DOHH2 (cell line): ENCODE measurements around the gene SLF2.

ENCODE experiments used
- H3F3A ChIP-seq: fragments of 200-600 bp; sonication (generic), shearing (Covaris generic); 2 replicates; pipeline ENCODE4 v1.6.0; 2016; ENCODE audit warnings: antibody characterized with exemption, mild to moderate bottlenecking; ENCODE audit not compliant: control insufficient read depth, insufficient read depth
- H3K27ac ChIP-seq: fragments of 200-600 bp; sonication (generic); 2 replicates; pipeline ENCODE4 v1.5.1; 2014; ENCODE audit warnings: low read depth, mild to moderate bottlenecking, low read length, moderate library complexity
- H3K27me3 ChIP-seq: fragments of 200-600 bp; sonication (generic); 2 replicates; pipeline ENCODE4 v1.6.1; 2014; ENCODE audit warnings: mild to moderate bottlenecking, low read length, mixed read lengths; ENCODE audit not compliant: control insufficient read depth
- H3K36me3 ChIP-seq: fragments of 200-600 bp; sonication (generic); 2 replicates; pipeline ENCODE4 v1.6.1; 2014; ENCODE audit warnings: mild to moderate bottlenecking, low read length, moderate library complexity, mixed read lengths; ENCODE audit not compliant: control insufficient read depth
- H3K4me1 ChIP-seq: fragments of 200-600 bp; sonication (generic); 2 replicates; pipeline ENCODE4 v1.6.1; 2014; ENCODE audit warnings: mild to moderate bottlenecking, low read length, mixed read lengths; ENCODE audit not compliant: control insufficient read depth
- H3K4me2 ChIP-seq: fragments of 200-600 bp; sonication (generic); 2 replicates; pipeline ENCODE4 v1.6.0; 2014; ENCODE audit warnings: mild to moderate bottlenecking, low read length, moderate library complexity
- H3K4me3 ChIP-seq: fragments of 200-600 bp; sonication (generic); 2 replicates; pipeline ENCODE4 v1.5.1; 2014; ENCODE audit warnings: mild to moderate bottlenecking, low read length, mixed read lengths
- H3K79me2 ChIP-seq: fragments of 200-600 bp; sonication (generic); 2 replicates; pipeline ENCODE4 v1.6.1; 2014; ENCODE audit warnings: mild to moderate bottlenecking, low read length, mixed read lengths; ENCODE audit not compliant: control insufficient read depth
- H3K9me2 ChIP-seq: fragments of 200-600 bp; sonication (generic); replicated peaks from 2 replicates; pipeline ENCODE4 v1.6.1; 2014; ENCODE audit warnings: mild to moderate bottlenecking, low read length, mixed read lengths; ENCODE audit not compliant: control insufficient read depth
- H3K9me3 ChIP-seq: fragments of 200-600 bp; sonication (generic); 2 replicates; pipeline ENCODE4 v1.6.1; 2014; ENCODE audit warnings: antibody characterized with exemption, low read length, mixed read lengths; ENCODE audit not compliant: control insufficient read depth, insufficient read depth
- H4K20me1 ChIP-seq: fragments of 200-600 bp; sonication (generic); 2 replicates; pipeline ENCODE4 v1.6.0; 2014; ENCODE audit warnings: low read depth, mild to moderate bottlenecking, antibody characterized with exemption, low read length, moderate library complexity; ENCODE audit not compliant: control insufficient read depth, insufficient read depth
- EZH2phosphoT487 ChIP-seq: fragments of 200-600 bp; sonication (generic); IDR thresholded peaks from 2 replicates; pipeline ENCODE4 v1.6.1; 2017; ENCODE audit warnings: borderline replicate concordance, mild to moderate bottlenecking, antibody characterized with exemption, low read length, moderate library complexity, mixed read lengths
- TF ChIP-seq, protein P1 (sequence below): fragments of 200-600 bp; sonication (generic); IDR thresholded peaks from one replicate; pipeline ENCODE4 v1.5.1; 2014; ENCODE audit warnings: antibody characterized with exemption, mild to moderate bottlenecking, low read depth, low read length; ENCODE audit not compliant: poor library complexity, severe bottlenecking

SLF2 gene

GRCh38 chr10:100902622-100903021 is 10.1 kb upstream of the SLF2 start:
- no peak overlapping the region for H3K4me2 ChIP-seq
- H3K27ac ChIP-seq, result no peak overlapping the region
- no peak overlapping the region for H3K4me3 ChIP-seq
- H3K9me2 ChIP-seq, result no peaks in the 10 kb centered on the region
- H3K79me2 ChIP-seq, result no peaks in the 10 kb centered on the region
- H3K36me3 ChIP-seq, result no peaks in the 10 kb centered on the region
- H3K27me3 ChIP-seq, result no peaks in the 10 kb centered on the region
- H3K4me1 ChIP-seq, result peaks cover 7% of the 10 kb centered on the region
- no peaks in the 10 kb centered on the region for H3K9me3 ChIP-seq
- H3F3A ChIP-seq, result no peaks in the 10 kb centered on the region
- TF ChIP-seq, protein P1, sequence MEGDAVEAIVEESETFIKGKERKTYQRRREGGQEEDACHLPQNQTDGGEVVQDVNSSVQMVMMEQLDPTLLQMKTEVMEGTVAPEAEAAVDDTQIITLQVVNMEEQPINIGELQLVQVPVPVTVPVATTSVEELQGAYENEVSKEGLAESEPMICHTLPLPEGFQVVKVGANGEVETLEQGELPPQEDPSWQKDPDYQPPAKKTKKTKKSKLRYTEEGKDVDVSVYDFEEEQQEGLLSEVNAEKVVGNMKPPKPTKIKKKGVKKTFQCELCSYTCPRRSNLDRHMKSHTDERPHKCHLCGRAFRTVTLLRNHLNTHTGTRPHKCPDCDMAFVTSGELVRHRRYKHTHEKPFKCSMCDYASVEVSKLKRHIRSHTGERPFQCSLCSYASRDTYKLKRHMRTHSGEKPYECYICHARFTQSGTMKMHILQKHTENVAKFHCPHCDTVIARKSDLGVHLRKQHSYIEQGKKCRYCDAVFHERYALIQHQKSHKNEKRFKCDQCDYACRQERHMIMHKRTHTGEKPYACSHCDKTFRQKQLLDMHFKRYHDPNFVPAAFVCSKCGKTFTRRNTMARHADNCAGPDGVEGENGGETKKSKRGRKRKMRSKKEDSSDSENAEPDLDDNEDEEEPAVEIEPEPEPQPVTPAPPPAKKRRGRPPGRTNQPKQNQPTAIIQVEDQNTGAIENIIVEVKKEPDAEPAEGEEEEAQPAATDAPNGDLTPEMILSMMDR, result no peak
- no peak for TF ChIP-seq EZH2phosphoT487
- no peaks in the 10 kb centered on the region for H4K20me1 ChIP-seq

DNA sequence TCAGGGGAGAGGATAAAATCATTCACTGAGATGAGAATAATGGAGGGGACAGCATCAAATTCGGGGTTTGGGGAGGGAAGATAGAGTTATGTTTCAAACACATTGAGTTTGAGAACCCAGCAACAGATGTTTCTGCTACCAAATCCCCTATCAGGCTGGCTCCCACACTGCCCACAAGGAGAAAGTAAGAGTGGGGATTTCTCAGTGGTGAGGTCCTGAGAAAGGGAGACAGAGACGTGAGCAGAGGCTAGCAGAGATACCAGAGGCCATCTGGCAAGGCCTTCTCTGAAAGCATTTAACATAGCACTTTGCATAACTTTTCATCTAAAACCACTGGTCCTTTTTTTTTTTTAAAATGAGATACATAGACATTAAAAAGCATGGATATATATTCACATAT is 7.8 kb upstream of the SLF2 start:
- Histone ChIP-seq H3K27me3 (no peaks in the 10 kb centered on the region), H3K36me3 (no peaks in the 10 kb centered on the region)

DNA sequence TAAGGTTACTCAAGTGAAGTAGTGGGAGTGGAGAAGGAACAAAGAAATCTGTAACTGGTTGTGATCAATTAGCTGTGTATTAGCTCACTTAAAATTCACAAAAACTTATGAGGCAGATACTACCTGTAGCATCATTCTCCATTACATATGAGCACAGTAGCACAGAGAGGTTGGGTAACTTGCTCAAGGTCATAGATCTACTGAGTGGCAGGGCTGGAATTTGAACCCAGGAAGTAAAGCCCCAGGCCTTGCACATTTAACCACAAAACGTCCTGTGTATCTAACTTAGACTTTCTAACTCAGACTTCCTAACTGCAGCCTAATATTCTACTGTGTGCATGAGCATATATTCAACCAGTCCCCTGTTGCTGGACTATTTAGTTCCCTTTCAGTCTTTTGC is 5.6 kb upstream of the SLF2 start:
- H3K27me3 ChIP-seq, result no peaks in the 10 kb centered on the region
- no peak for TF ChIP-seq EZH2phosphoT487
- TF ChIP-seq, protein P1, result no peak
- H3F3A ChIP-seq, result peaks cover 9% of the 10 kb centered on the region; the same call in 1 of the 2 replicates

More for the DNA sequence above, 7.8 kb upstream of the SLF2 start:
- peaks cover 25% of the 10 kb centered on the region for H3K4me1 ChIP-seq
- 0 out of 2 replicates have a peak, but pooled peaks cover 6% of the 10 kb centered on the region for H3F3A ChIP-seq
- no peak overlapping the region for H3K27ac ChIP-seq
- no peaks in the 10 kb centered on the region for H4K20me1 ChIP-seq
- H3K9me2 ChIP-seq, result no peaks in the 10 kb centered on the region
- H3K9me3 ChIP-seq, result no peaks in the 10 kb centered on the region
- no peaks in the 10 kb centered on the region for H3K79me2 ChIP-seq
- no peak overlapping the region for H3K4me2 ChIP-seq
- TF ChIP-seq, protein P1, result no peak
- TF ChIP-seq EZH2phosphoT487, result no peak
- H3K4me3 ChIP-seq, result no peak overlapping the region

More for the DNA sequence above, 5.6 kb upstream of the SLF2 start:
- H3K4me3 ChIP-seq, result no peak overlapping the region
- no peaks in the 10 kb centered on the region for H3K9me2 ChIP-seq
- H3K27ac ChIP-seq, result no peak overlapping the region
- H3K9me3 ChIP-seq, result no peaks in the 10 kb centered on the region
- H3K79me2 ChIP-seq, result peaks cover 3% of the 10 kb centered on the region
- H4K20me1 ChIP-seq, result no peaks in the 10 kb centered on the region
- peak overlapping the region; percentile 26 for H3K4me2 ChIP-seq
- H3K36me3 ChIP-seq, result no peaks in the 10 kb centered on the region
- H3K4me1 ChIP-seq, result peaks cover 47% of the 10 kb centered on the region
